Urinary bladder (tissue), 4 donors: ENCODE data around the gene ARFGAP2. TPM values are rescaled to one million over a fixed set of nuclear protein-coding genes. Genes with fewer than 3 reads are reported as not detected.

Experiments
- DNase-seq: peaks from one replicate; pipeline ENCODE4 v3.0.0-alpha.2; 2015; ENCODE audit errors: extremely low spot score
- H3K27ac ChIP-seq: one replicate; pipeline ENCODE4 v1.5.1; 2013; ENCODE audit warnings: low read depth, mild to moderate bottlenecking, moderate library complexity
- H3K36me3 ChIP-seq: one replicate; pipeline ENCODE4 v1.6.1; 2013; ENCODE audit warnings: mild to moderate bottlenecking, moderate library complexity; ENCODE audit not compliant: insufficient read depth
- H3K4me1 ChIP-seq: one replicate; pipeline ENCODE4 v1.6.1; 2013; ENCODE audit warnings: mild to moderate bottlenecking, moderate library complexity; ENCODE audit not compliant: insufficient read depth
- H3K4me3 ChIP-seq: one replicate; pipeline ENCODE4 v1.5.1; 2013; ENCODE audit warnings: low read depth, low read length
- WGBS: extraction: QIAGEN DNeasy Blood & Tissue Kit; methylation state at CpG from one replicate; pipeline ENCODE4 v1.1.7; 2013; 5-methylcytosine and 5-hydroxymethylcytosine counted together
- polyA plus RNA-seq: library from polyadenylated mRNA; stranded (reverse); fragments of 200-250 nt; gene quantifications from one replicate; pipeline ENCODE4 v1.2.3, GENCODE V29; 2013
- total RNA-seq: library from RNA; depleted of rRNA; stranded (reverse); fragments of >200 nt; gene quantifications from one replicate; pipeline ENCODE4 v1.2.3, GENCODE V29; 2014
- donor health status: healthy with polysubstance abuse.
- donor health status: healthy.

The ARFGAP2 gene
- total and polyA plus RNA-seq, 2 donors: 77.1 to 81.8 TPM

DNA sequence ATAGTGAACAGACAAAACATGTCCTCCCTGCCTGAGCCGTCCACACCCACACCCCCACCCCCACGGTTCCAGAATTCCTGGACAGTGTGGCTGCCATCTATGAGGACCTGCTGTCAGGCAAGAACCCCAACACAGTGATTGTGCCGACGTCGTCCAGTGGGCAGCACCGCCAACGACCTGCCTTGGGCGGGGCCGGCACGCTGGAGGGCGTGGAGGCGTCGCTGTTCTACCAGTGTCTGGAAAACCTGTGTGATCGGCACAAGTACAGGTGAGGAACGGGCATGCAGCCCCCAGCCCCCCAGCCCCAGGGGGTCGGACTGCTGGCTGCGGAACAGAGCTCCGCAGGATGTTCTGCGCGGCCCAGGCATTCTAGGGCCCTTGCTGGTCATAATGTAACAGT, 19.7 kb downstream of the ARFGAP2 start:
- no peak for DNase-seq
- Histone ChIP-seq H3K4me3 (no peak overlapping the region), H3K4me1 (no peaks in the 10 kb centered on the region), H3K27ac (no peak overlapping the region), H3K36me3 (no peaks in the 10 kb centered on the region)
- 90% methylated on average over 20 of the region's 20 CpGs for WGBS

DNA sequence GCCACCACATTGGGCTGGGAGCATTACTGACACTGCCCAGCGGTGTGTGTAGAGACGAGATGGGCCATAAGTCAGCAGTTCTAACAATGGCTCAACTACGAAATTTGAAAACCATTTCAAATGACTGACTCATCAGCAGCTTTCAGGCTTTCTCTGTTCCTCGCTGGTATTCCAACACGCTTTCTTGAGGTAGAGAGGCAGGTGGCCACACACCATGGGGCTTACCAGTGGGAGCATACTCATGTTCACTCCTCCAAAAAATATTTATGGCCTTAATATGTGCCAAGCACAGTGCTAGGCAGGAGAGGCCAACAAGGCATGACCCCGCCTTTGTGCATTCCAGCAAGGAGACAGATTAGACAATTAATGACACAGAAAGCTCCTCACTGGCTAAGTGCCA, 20.3 kb downstream of the ARFGAP2 start:
- Histone ChIP-seq H3K4me1 (no peaks in the 10 kb centered on the region), H3K4me3 (no peak overlapping the region), H3K27ac (no peak overlapping the region), H3K36me3 (no peaks in the 10 kb centered on the region)
- WGBS: 92% methylated on average over 6 of the region's 6 CpGs
- DNase-seq: no peak

DNA sequence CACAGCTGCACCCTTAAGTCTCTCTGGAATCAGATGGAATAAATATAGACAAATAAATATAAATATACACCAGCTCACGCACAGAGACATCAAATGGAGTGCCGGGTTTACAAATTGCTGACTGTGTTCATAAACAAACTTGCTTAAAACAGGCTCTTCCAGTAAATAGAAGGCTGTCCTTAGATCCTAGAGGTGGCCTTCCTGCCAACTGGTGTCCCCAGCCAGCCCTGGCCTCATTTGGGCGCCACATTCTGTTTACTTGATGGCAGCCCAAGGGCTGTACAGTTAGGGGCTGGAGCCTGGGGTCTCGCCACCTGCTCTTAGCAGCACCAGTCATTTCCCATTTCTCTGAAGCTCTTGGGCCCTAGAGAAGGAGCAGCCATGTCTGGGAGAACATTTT, 20.8 kb downstream of the ARFGAP2 start:
- no peak for DNase-seq
- no peaks in the 10 kb centered on the region for H3K36me3 ChIP-seq
- H3K4me1 ChIP-seq: no peaks in the 10 kb centered on the region
- H3K4me3 ChIP-seq: no peak overlapping the region
- H3K27ac ChIP-seq: no peak overlapping the region
- WGBS: 83% methylated on average over 4 of the region's 4 CpGs

DNA sequence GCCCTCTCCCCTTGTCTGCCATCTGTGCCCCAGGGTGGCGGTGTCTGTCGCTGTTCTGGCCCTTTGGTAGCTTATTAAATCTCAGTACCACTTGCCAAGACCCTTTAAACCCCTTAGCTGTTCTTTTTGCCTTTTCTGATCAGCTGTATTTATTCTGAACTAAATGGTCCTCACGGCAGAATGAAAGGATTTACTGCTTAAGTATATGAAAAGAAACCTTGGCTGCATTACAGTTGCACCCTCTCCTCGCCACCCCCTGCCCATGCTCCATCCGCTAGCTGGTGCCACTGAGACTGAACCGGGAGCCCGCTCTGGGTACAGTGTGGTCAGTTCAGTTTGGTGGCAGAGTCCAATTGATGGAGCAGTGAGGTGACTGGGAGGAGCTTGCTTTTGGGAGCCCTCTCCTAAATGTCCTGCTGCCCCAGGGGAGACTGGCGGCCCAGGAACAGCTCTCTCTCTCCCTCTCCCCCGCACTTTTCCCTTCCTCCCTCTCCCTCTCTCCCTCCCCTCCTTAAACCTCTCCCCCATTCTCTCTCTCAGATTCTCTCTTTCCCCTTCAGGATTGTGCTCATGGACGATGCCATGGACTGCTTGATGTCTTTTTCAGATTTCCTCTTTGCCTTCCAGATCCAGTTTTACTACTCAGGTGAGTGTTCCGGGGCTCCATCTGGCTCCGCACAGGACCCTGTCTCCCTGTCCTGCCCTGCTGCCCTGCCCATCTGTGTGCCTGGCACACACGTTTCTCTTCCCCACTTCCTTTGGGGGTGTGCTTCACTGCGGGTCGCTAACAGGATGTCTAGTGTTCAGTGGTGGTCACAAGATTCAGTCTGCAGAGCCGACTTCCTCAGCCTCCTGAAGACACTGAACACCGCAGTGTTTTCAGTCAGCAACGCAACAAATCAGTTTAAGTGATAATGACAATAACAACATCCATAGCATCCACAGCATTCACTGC, 21.8 kb downstream of the ARFGAP2 start:
- Histone ChIP-seq H3K27ac (no peak overlapping the region), H3K4me1 (no peaks in the 10 kb centered on the region), H3K36me3 (no peaks in the 10 kb centered on the region), H3K4me3 (no peak overlapping the region)
- WGBS: 75% methylated on average over 18 of the region's 18 CpGs
- DNase-seq: no peak

DNA sequence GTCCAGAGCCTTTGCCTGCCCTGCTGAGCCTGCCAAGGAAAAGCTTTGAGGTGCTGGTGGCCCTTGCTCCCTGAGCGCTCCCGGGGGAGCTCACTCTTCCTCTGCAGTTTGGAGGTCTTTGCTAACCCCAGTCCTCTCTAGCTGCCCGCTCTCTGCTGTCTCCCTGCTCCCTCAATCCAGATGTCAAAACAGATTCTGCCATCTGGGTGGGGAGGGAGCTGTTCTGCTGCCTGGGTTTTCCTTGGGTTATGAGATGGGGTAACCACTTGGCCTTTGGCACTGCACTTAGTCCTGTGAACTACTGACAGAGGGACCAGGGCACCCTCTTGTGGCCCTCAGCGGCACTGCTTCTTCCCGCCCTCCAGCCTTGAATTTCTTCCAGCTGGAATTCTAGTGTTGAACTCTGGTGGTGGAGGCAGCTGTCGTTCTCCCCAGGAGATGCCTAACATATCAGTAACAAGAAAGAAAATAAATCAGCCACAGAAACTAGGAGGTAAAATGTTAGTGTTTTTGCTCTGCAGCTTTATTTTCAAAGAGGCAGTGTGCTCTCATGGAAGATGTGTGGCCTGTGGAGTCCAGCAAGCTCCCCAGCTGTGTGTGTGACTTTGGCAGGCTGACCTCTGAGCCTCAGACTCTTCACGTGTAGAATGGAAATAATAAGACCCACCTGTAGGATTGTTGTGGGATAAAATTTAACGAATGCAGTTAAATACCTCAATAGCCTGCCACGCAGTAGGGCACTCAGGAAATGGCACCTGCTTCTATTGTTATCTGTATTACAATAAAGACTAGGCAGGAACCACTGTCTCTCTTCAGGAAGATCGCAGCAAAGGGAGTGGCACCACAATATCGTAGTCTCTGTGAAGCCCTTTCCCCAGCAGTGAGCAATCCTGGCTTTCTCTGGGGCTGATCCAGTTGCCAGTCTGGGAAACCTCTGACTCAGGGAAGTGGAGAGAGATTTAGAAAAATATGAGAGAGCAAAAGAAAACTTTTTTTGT, 23.4 kb downstream of the ARFGAP2 start:
- no peak for DNase-seq
- Histone ChIP-seq H3K4me3 (no peak overlapping the region), H3K36me3 (no peaks in the 10 kb centered on the region), H3K27ac (no peak overlapping the region), H3K4me1 (no peaks in the 10 kb centered on the region)
- 42% methylated on average over 11 of the region's 11 CpGs for WGBS

DNA sequence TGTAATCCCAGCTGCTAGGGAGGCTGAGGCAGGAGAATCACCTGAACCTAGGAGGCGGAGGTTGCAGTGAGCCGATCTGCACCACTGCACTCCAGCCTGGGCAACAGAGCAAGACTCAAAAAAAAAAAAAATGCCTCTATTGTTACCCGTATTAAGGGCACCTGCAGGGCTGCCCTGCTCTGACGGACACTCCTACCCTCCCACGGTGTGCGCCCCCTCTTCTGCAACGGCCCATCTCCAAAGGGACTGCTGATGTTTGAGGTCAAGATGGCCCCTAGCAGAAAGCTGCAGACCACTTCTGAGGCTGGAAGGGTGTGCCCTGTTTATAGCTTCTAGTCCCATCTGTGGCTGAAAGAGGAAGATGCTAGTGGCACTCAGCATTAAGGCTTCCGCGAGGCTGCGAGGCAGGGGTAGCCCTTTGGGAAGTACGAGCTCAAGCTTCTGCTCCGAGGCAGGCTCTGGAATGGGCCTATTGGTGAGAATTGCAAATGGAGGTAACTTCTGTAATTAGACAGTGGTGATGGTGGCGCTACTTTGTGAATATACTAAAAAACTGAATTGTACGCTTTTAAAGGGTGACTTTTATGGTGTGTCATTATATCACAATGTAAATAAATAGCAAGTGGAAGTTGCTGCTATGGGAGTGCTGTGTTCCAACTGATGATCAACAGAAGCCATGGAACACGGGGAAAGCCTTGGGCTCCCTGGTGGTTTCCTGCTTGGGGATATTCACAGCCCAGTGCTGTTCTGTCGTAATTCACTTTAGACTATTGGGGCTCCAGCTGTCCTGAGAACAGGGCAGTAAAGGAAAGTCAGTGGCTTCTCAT, 24.3 kb downstream of the ARFGAP2 start:
- no peaks in the 10 kb centered on the region for H3K4me1 ChIP-seq
- no peaks in the 10 kb centered on the region for H3K36me3 ChIP-seq
- DNase-seq: no peak
- H3K27ac ChIP-seq: no peak overlapping the region
- H3K4me3 ChIP-seq: no peak overlapping the region
- 88% methylated on average over 16 of the region's 16 CpGs for WGBS

DNA sequence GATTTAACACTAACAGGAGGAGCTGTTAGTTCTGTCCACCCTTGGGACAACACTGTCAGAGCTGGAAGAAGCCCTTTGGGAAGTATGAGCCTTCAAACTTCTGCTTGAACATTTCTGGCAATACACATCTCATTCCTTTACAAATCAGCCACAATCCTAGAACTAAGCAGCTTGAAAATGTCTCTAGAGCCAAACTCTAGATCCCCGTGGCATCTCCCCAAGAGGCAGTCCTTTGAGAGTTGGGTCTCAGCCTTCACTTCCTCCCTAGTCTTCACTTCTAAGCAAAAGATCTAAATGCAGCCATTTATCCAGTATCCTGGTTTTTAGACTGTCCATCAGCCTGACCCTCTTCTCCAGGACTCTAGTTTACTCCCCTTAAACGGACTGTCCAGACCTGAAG, 26.9 kb downstream of the ARFGAP2 start:
- no peaks in the 10 kb centered on the region for H3K4me1 ChIP-seq
- H3K4me3 ChIP-seq: no peak overlapping the region
- H3K36me3 ChIP-seq: no peaks in the 10 kb centered on the region
- 55% methylated on average over 2 of the region's 2 CpGs for WGBS
- H3K27ac ChIP-seq: no peak overlapping the region
- no peak for DNase-seq

DNA sequence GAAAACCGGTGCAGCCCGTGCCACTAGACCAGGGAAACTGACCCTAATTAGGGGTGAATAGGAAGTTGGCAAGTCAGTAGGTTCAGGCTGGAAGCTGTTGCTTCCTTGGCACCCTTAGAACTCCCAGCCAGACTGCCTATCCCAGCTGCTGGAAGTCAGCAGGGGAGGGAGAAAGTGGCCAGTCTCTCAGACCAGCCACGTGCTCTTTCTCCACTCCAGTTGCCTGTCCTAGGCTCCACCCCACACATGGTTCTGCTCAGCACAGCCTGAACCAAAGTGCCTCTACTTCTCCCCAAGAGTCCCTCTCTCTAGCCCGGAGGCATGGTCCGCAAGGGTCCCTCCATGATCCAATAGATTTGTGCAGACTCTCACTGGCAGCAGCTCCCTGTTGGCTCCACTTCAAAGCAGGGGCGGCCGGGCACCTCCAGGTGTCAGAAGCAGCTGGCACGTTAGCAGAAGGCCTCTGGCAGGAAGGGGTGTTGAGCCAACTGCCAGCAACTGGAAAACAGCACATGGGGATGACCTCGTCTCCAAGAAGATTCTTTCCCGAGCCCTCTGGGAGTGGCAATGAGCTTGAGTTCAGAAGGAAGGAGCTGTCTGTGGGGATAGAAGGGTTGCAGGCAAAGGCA, 27.7 kb downstream of the ARFGAP2 start:
- no peak overlapping the region for H3K4me3 ChIP-seq
- no peaks in the 10 kb centered on the region for H3K36me3 ChIP-seq
- 70% methylated on average over 10 of the region's 10 CpGs for WGBS
- no peaks in the 10 kb centered on the region for H3K4me1 ChIP-seq
- no peak overlapping the region for H3K27ac ChIP-seq
- DNase-seq: no peak

DNA sequence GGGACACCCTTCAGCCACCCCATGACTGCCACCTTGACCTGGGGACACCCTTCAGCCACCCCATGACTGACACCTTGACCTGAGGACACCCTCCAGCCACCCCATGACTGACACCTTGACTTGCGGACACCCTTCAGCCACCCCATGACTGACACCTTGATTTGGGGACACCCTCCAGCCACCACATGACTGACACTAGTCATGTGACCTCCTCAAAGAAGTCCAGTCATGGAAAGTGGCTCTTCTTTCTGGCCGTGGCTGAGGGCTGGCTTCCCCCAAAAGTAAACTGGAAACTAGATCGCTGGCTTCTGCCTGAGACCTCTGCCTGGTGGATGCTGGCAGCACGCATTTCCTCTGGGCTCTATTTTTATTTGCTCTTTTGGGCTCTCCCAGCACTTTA, 28.4 kb downstream of the ARFGAP2 start:
- no peak overlapping the region for H3K27ac ChIP-seq
- WGBS: 95% methylated on average over 4 of the region's 4 CpGs

DNA sequence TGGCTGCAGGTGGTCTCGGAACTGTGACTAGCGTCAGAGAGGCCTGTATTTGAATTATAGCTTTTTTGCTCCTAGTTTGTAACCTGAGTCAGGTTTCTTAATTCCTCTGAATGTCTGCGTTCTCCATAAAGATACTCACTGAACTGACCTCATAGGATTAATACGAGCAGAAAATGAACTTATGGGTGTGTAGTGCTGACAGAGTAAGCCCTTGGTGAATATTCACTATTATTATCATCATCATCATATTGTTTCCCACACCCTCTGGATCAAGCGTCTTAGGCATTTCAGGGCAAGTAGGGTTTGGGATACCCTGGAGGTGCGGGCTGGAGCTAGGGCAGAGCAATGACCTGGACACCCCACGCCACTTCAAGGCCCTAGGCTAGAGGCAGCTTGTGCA, 29.0 kb downstream of the ARFGAP2 start:
- H3K36me3 ChIP-seq: no peaks in the 10 kb centered on the region
- no peak overlapping the region for H3K27ac ChIP-seq
- no peak overlapping the region for H3K4me3 ChIP-seq
- DNase-seq: no peak
- no peaks in the 10 kb centered on the region for H3K4me1 ChIP-seq
- 96% methylated on average over 7 of the region's 7 CpGs for WGBS

More for the DNA sequence above, 28.4 kb downstream of the ARFGAP2 start:
- Histone ChIP-seq H3K36me3 (no peaks in the 10 kb centered on the region), H3K4me1 (no peaks in the 10 kb centered on the region), H3K4me3 (no peak overlapping the region)
- DNase-seq: no peak

DNA sequence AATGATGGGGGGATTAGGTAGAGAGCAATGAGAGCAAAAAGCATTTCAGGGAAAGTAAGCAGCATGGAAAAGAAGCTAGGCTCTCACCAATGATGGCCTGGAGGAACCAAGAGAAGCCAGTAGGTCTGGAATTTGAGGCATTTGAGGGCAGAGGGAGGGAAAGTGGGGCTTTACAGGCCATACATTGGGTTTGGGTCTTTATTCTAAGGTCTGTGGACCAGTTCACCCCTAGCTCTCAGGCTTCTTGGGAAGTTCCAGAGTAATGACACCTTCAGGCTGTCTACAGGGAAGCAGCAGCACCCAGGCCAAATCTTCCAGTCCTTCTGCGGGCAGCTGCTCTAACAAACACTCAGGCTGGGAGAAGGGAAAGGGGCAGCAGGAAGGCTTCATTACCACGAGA, 29.4 kb downstream of the ARFGAP2 start:
- H3K4me1 ChIP-seq: no peaks in the 10 kb centered on the region
- no peaks in the 10 kb centered on the region for H3K36me3 ChIP-seq
- H3K27ac ChIP-seq: no peak overlapping the region
- no peak overlapping the region for H3K4me3 ChIP-seq
- no peak for DNase-seq
- 88% methylated on average over 2 of the region's 2 CpGs for WGBS

DNA sequence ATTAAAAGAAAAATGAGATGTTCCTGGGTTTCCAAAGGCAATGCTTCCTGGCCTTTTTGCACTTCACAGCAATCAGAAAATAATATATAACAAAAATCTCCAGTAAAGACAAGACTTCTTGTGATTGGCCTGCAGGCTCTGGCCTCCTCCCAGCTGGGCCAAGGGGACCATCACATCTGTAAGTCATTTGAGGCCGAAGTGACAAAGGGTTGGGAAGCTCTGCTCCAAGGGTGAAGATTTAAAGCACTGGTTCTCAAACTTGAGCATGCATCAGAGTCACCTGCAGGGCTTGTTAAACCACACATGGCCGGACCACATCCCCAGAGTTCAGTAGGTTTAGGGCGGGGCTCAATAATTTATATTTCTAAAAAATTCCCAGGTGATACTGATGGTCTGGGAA, 32.1 kb downstream of the ARFGAP2 start:
- H3K4me1 ChIP-seq: no peaks in the 10 kb centered on the region
- WGBS: 91% methylated on average over 3 of the region's 3 CpGs
- H3K27ac ChIP-seq: no peak overlapping the region
- H3K36me3 ChIP-seq: no peaks in the 10 kb centered on the region
- no peak overlapping the region for H3K4me3 ChIP-seq
- DNase-seq: no peak

DNA sequence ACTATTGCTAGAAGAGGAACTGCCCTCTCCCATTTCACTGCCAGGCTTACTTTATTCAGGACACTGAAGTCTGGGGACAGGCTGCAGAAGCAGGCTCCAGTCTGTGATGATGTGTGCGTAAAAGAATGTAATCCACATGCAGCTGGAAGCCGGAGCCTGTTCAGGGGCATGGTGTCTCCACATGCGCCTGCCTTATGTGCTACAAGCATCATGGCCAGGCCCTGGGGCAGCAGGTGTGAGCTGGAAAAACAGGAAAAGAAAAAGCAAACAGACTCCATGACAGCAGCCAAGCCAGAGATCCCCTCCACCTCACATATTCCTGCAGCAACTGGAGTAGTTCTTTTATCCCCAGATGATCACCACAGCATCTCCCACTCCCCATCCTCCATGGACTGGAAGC, 33.4 kb downstream of the ARFGAP2 start:
- Histone ChIP-seq H3K27ac (no peak overlapping the region), H3K36me3 (no peaks in the 10 kb centered on the region), H3K4me3 (no peak overlapping the region), H3K4me1 (no peaks in the 10 kb centered on the region)
- 25% methylated on average over 3 of the region's 3 CpGs for WGBS
- peak; percentile 45 for DNase-seq
